SHP77 treated with DMSO at 0.1 percent for 48 hours (cell line): ENCODE data around the gene PLPP3.

Experiments
- DNase-seq: peaks from one replicate; lab custom pipeline; 2025; lab: John Stamatoyannopoulos, UW

PLPP3 gene

DNA sequence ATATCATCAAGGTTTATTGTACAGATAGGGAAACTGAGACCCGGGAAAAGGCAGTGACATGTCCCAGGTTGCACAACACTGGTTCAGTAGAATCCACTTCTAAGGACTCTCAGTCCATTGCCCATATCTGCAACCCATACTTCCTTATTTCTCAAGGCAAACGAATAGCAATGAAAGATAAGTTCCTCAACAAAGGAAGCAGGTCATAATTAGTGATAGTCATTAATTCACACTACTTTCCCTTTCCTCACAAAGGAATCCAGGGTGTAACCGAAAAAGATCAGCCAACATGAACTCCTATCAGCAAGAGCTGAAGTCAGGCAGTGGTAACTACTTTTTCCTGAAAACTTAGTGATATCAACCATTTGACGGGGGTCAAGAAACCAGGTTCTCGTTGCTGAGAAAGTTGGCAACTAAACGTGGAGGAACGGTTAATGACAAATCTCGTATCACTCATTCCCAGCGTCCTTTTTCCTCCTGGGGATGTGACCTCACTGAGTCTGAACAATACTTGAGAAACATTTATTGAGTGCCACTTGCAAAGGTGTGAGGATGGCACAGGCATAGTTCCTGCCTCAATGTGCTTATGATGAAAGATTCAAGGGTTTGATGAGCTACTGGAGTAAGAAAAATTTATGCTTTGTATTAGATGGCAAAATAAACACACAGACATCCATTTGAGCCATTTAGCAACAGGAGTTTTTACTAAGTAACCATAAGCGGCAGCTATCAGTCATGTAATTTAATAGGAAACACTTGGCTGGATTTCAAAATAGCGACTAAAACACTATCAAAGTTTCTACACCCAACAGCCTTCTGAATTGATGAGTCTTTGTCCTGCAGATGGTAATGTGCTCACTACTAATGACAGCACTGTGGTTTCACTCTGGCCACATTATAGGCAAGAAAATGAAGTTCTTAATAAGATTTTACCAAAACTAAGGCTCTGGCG lies 82.3 kb downstream of the PLPP3 start:
- no peak for DNase-seq

DNA sequence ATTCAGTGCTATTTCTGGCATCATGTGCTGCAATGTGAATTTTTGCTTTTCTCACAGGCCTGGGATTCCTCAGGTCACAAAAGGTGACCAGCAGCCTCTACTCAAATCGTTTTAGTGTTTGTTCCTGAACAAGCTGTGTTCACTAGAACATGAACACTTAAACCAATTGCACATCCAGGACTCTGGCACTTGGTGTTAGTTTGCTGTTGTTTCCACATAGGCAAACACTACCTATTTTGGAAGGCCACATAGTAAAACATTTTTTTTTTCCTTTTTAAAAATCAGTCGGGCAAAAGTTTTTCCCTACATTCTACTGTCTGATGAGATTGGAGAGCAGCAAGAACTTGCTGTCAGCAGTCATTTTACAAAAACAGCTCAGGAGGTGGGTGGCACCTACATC lies 83.2 kb downstream of the PLPP3 start:
- no peak for DNase-seq

DNA sequence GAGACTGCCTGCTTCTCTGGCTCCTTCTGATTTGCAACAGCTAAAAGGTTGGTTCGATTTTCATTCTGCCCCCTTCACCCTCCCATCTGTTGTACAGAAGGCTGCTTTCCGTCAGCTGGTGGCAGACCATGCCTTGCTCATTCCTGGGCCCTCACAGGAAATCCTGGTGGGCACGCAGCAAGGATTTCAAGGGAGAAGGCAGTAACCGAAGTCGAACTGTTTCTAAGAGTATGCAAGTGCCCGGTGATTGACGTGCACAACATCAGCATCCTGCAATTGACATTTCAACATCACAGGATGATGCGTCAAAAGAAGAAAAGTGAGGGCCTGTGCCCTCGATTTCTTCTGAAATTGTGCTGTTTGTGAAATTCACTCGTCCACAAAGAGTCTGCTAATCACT lies 83.8 kb downstream of the PLPP3 start:
- no peak for DNase-seq

DNA sequence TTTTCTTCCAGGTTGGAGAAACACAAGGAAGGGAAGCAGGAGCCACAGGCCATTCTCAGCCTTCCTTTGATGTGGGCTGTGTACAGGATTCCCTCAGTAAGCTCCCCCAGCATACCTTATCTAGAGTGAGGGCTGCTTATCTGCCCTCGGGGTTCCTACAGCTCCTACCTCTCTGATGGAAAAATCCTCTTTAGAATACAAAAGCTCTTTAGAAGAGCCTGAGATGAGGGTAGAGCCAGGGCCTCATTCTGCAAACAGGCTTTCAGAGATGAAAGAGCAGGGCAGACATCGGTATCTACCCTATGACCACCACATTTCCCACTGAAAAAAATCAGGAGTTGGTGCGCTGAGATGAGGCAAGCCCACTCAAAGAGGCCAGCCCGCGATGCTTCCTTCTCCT lies 85.1 kb downstream of the PLPP3 start:
- no peak for DNase-seq

DNA sequence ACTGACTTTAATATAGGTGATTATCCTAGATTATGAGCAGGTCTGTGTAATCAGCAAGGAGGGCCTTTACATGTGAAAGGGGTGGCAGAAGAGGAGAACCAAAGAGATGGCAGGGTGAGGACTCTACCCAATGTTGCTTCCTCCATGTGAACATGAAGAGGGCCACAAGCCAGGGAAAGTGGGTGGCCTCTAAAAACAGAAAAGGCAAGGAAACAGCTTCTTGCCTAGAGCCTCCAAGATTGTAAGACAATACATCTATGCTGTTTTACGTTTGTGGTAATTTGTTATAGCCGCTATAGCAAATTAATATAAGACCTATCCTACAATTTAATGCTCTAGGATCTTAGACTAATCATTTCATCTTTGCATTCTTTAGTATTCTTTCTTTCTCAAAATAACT lies 85.5 kb downstream of the PLPP3 start:
- DNase-seq = no peak

DNA sequence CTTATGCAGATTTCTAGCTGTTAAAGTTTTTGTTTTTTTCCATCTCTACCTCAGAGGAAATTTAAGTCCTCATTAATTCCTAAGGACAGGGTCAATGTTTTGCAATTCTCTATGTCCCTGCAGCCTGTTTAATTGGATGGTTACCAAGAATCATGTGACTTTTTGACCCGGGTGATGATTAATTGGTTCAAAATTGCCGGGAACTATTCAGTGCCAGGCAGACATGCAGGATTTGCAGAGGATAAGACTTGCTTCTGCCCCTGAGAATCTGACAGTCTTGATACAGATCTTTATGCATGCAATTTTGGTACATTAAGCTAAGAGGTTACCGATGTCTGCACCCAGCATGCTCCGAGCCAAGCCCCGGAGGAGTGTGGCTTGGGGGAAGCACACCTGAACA lies 87.9 kb downstream of the PLPP3 start:
- DNase-seq = no peak

DNA sequence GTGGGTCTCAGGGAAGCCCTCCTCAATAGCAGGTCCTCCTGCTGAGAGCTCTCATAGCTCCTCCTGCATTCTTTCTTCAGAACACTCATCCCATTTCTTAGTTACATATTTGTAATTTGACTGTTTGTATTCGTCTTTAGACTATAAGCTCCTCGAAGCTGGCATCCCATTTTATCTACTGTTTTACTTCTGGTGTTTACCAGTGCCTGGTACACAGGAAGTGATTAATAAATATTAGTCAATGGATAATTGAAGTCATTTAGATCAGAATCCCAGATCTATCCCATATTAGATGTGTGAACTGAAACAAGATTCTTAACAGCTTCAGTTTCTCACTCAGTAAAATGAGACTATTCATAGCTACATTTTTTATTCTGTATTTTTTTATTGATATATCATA lies 88.7 kb downstream of the PLPP3 start:
- DNase-seq = no peak

DNA sequence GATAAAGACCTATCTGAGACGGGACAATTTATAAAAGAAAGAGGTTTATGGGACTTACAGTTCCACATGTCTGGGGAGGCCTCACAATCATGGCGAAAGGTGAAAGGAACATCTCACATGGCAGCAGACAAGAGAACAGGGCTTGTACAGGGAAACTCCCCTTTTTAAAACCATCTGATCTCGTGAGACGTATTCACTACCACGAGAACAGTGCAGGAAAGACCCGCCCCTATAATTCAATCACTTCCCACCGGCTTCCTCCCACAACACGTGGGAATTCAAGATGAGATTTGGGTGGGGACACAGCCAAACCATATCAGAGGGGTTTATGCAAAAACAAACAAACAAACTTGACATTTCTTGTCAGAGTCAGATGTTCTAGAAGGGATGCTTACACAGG lies 89.7 kb downstream of the PLPP3 start:
- DNase-seq = no peak

DNA sequence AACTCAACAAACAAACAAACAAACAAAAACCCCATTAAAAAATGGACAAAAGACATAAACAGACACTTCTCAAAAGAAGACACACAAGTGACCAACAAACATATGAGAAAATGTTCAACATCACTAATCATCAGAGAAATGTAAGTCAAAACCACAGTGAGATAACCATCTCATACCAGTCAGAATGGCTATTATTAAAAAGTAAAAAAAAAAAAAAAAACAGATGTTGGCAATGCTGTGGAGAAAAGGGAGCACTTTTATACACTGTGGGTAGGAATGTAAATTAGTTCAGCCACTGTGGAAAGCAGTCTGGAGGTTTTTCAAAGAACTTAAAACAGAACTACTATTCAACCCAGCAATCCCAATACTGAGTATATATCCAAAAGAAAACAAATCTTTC lies 94.7 kb downstream of the PLPP3 start:
- DNase-seq = no peak

DNA sequence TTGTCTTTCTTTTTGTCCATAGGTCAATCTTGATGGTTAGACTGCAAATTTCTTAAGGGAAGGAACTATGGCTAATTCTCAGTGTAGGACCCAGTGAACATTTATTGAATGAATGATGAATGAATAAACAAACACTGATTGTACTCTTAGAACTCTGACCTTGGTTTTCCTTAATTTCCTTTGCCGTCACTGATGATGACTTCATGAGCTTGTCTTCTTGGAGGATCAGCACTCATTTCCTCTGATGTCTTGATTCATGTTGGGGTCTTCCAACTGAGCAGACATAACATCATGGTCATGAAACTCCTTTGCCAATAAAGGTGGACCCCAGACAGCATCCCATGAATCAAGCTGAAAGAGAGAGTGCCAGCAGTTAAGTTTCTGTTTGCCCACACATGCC lies 96.3 kb downstream of the PLPP3 start:
- DNase-seq = no peak

DNA sequence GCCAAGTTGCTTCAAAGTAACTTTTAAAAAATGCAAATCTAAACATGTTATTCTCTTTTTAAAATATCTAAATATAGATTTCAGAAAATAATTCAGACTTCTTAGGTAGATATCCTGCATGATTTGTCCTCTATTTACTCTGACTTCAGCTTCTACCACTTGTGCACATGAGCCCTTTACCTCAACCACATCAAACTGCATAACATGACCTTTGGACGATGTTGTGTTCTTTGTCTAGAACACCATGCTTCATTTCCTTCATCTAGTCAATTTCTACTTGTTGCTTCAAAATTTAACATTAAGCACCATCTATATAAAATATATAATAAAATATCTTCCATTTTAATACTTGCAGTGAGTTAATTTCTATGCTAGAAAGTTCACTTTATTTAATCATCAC lies 96.9 kb downstream of the PLPP3 start:
- DNase-seq = no peak

DNA sequence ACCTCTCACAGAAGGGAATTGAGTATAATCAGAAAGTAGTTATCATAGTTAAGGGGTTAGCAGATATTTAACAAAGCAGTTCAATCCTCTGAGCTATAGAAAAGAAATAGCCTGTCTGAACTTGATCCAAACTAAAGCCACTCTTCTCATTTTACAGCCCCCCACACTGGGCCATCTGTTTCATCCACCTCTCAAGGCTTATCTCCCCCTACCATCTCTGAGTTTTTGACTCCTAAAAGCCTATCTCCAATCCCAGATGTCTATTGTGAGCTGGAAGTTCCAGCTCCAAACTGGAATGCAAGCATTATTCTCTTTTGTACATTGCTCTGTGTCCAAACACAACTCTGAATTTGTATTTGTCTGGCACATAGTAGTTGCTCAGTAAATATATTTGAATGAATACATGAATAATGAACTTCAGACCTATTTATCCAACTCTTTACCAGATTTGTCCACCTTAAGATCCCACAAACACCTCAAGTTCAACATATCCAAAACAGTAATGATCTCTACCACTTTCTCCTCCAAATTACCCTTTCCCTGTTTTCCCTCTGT lies 98.1 kb downstream of the PLPP3 start:
- DNase-seq = no peak

DNA sequence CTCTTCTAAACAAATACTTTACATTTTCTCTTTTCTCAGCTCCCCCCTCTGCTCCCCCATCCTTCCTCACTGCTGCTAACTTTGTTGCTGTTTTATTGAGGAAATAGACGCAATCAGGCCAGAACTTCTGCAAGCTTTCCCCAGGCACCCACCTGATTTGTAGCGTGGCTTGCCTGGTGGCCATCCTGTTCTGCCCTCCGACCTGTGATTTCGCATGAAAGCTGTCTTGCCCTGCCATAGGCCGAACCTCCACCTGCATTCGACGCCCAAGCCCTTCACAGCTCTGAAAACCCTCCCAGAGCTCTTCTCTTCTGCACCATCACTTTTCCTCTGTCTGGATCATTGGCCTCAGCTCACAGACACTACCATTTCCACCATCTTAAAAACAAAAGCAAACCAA lies 100.6 kb downstream of the PLPP3 start:
- DNase-seq = no peak

DNA sequence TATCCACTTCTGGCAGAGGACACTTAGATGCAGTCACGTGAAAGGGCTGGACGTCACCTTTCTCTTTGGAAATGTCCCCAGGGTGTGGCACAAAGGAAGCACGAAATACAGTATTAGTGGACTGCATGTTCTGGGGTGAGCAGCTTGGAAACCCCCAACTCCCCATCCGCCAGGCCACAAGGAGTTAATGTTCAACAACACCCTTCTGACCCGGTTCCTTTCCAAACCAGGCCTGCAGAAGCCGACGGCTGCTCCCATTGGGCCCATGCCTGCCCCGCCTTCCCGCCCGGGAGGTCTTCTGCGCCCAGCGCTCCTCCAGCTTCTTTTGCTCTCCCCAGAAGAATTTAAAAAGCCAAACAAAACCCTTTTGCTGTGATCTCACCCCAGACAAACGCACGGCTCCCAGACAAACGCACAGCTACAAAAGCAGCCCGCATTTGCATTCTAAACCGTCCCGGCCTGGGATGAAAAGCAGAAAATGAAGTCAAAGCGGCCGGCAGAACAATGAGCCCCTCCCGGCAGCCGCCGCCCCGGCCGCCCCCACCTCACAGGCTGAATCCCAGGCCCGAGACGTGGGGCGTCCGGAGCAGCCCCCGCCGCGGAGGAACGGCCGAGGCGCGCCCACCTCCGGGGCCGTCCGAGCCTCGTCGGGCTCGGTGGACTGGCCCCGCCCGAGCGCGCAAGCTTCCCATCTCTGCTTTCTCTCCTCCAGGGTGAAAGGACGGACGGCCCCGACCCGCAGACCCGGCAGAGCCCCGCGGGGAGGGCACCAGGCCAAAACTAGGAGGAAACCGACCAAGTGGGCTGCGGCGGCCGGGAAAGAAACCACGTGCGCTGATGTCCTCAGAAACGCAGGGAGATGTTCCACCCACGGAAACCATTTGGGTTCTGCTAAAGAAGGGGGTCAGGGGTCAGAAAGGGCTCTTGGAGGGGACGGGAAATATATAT lies 101.9 kb downstream of the PLPP3 start:
- DNase-seq = no peak

DNA sequence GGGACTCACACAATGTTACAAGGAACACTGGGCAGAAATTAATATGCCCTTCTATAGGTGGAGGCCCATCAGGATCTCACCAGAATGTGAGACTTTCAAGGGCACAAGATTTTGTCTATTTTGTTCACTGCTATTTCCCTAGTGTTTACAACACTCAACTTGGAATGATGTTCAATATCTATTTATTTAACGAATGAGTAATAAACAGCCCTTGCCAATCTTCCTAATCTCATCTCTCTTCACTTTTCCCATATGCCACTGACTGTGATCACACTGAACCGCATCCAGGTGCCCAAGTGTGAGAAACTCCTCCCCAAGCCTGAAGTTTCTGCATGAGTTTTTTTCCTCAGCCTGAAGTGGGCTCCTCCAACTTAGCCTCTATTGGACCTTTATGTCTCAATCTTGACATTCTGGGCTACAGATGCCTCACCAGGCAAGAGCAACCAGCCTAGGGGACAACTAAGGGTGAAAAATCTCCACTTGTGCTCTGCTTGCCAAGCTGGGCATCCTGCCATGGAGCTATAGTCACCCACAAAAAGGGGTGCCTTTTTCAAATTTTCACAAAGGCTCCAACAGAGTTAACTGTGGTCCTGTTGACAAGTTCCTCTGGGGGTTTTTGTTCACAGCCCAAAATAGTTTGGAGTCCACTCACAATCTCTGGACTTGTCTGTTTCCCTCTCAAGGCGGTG lies 105.6 kb downstream of the PLPP3 start:
- no peak for DNase-seq

DNA sequence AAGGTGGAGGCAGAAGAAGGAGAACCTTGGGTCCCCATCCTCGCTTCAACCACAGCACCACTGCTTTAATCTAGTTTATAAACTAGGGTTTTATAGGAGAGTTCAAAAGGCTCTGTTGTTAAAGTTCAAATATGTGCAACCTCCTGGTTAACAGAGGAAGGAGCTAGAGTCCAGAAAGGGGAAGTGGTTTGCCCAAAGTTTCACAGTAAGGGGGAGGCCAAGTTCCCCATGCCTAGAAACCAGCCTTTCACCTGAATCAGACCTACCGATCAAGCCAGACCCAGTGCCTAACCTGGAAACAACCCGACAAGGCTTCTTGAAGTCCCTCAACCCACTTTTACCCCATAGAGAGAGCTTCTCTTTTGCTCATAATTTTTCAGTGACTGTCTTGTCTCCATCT lies 106.5 kb downstream of the PLPP3 start:
- DNase-seq = no peak

DNA sequence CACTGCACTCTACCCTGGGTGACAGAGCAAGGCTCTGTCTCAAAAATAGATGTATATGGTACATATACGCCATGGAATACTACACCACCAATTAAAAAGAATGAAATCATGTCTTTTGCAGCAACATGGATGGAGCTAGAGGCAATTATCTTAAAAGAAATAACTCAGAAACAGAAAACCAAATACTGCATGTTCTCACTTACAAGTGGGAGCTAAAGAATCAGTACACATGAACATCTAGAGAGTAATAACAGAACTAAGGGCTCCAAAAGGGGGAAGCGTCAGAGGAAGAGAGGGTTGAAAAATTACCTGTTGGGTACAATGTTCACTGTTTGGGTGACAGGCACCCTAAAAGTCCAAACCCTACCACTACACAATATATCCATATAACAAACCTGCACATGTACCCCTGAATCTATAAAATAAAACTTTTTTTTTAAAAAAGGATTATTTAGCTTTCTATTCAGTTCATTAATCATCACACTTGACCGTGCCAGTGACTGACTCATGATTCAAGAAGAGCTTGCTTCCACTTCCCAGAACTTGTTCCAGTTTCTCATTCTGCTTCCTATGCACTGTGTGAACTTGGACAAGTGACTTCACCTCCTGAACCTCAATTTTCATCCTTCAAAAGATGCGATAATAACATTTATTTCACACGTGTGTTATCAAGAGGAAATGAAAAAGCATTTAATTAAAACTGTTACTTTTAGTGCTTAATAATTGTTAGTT lies 109.6 kb downstream of the PLPP3 start:
- DNase-seq = no peak

DNA sequence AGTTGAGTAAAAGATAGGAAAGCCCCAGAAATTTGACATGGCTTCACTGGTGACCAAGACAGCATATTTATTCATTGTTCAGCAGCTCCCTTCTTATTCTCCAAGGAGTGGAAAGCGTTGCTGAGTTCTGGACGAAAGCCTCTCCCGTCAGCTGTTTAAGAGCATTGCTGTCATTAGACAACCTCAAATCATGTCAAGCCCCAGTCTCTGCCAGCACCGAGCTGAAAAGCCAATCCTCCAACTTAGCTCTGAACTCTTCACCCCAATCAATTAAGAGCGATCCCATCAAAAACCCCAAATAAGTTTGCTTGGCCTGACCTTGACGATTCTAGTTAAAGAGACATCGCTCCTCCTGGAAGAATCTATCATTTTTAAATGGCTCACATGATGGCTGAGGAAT lies 110.8 kb downstream of the PLPP3 start:
- DNase-seq = no peak

DNA sequence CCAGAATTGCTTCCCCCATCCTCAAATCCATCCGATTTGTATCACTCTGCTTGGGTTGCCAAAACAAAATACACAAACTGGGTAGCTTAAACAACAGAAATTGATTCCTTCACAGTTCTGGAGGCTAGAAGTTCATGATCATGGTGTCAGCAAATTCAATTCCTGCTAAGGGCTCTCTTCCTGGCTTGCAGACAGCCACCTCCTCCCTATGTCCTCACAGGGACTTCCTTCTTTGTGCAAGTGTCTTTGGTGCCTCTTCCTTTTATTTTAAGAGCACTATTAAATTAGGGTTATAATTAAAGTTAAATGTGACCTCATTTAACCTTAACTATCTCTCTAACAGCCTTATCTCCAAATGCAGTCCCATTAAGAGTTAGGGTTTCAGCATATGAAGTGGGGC lies 112.8 kb downstream of the PLPP3 start:
- DNase-seq = no peak

DNA sequence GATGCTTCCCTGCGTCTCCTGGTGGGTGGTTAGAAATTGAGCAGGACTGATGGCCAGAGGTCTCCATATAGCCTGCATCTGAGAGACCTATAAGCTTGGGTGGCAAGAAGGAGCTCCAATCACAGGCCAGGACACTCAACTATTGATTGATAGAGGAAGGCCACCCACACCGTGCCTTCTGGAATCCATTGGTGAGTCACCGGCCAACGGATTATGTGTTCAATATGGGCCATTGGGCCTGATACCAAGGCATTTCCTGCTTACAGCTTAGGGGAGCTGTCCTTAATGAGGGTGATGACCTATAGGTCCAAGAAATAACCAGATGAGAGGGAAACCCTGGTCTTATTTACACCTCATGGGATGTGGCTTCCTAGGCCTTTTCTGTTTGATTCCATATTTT lies 115.1 kb downstream of the PLPP3 start:
- no peak for DNase-seq

DNA sequence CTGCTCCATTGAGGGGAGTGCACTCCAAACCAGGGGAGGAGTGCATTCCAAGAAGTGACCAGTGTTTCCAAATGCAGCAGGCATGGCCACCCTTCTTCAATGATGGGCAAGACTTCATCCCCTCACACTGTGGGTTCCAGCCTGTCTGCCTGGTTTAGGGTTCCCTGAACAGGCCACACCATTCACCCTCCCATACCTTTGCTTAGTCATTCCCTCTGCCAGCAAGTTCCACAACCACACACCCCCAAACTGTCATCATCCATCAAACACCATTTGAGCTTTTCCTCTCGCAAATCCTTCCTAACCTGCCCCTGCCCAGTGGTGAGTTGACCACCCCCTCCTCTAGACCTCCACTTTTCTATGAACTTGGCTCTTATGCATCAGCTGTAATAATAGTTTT lies 116.0 kb downstream of the PLPP3 start:
- no peak for DNase-seq
